GM12878 (cell line): ENCODE measurements around the gene MDM4. TPM values are rescaled to one million over a fixed set of nuclear protein-coding genes. Genes with fewer than 3 reads are reported as not detected.

ENCODE experiments used
- BMI1 ChIP-seq: fragments of 450-650 bp; IDR thresholded peaks from 2 replicates; pipeline ENCODE4 v1.6.1; 2016; ENCODE audit warnings: mild to moderate bottlenecking, moderate library complexity, borderline replicate concordance
- ESRRA ChIP-seq: IDR thresholded peaks from 2 replicates; pipeline ENCODE4 v1.6.1; 2012; ENCODE audit warnings: mild to moderate bottlenecking, low read length, improper control_type of control experiment
- MEF2B ChIP-seq: fragments of 450-650 bp; IDR thresholded peaks from 2 replicates; pipeline ENCODE4 v1.6.1; 2018; ENCODE audit warnings: mild to moderate bottlenecking, moderate library complexity; ENCODE audit not compliant: partially characterized antibody, poor library complexity, severe bottlenecking
- MTA3 ChIP-seq: IDR thresholded peaks from 2 replicates; pipeline ENCODE4 v1.6.1; 2012; ENCODE audit warnings: low read length, inconsistent platforms, borderline replicate concordance
- NRF1 ChIP-seq: conservative IDR thresholded peaks from 2 replicates; pipeline ENCODE4 v1.6.1; 2011; ENCODE audit warnings: mild to moderate bottlenecking, low read depth, low read length, improper control_type of control experiment
- RELA ChIP-seq: fragments of 450-650 bp; IDR thresholded peaks from 2 replicates; pipeline ENCODE4 v1.8.0; 2014; ENCODE audit warnings: borderline replicate concordance; ENCODE audit not compliant: partially characterized antibody
- RUNX3 ChIP-seq: IDR thresholded peaks from 2 replicates; pipeline ENCODE4 v1.6.1; 2012; ENCODE audit warnings: low read length, inconsistent platforms
- SIN3A ChIP-seq: IDR thresholded peaks from 2 replicates; pipeline ENCODE4 v1.6.1; 2012; ENCODE audit warnings: low read depth, low read length, improper control_type of control experiment
- SRF ChIP-seq, 2 experiments: IDR thresholded peaks; 2 replicates each; pipeline ENCODE4 v1.6.1; 2011; ENCODE audit warnings: low read depth in 2 of 2, low read length in 2 of 2, mild to moderate bottlenecking in 1 of 2, moderate library complexity in 1 of 2
- YY1 ChIP-seq: IDR thresholded peaks from 2 replicates; pipeline ENCODE4 v1.6.1; 2011; ENCODE audit warnings: low read depth, mild to moderate bottlenecking, low read length
- polyA plus RNA-seq, 11 experiments: library from polyadenylated mRNA; depleted of rRNA in 4 of 11; unstranded in 6 of 11; stranded (reverse) in 5 of 11; fragments of >200 nt; fragmentation: Nextera tagmentation in 4 of 11; fragmentation: Illumina TruSeq in 1 of 11; extraction: Ambion mirVana in 4 of 11; extraction: Trizol in 1 of 11; gene quantifications; 1 replicate in 1 of 11; 2 replicates in 10 of 11; pipeline versions ENCODE4 v1.2.1 to v1.2.3, GENCODE V29; 2011 to 2016; ENCODE audit warnings: inconsistent platforms in 2 of 11, missing spikeins in 2 of 11, low read depth in 1 of 11
- total RNA-seq, 4 experiments: library from RNA; depleted of rRNA in 3 of 4; stranded (reverse); fragments of >200 nt in 3 of 4; fragmentation: Illumina TruSeq in 1 of 4; extraction: Trizol in 1 of 4; gene quantifications; 2 replicates each; pipeline versions ENCODE4 v1.2.1 to v1.2.3, GENCODE V29; 2013 to 2021
- TF ChIP-seq, protein P1 (sequence below), 3 experiments: IDR thresholded peaks in 2 of 3; conservative IDR thresholded peaks in 1 of 3; 2 replicates each; pipeline ENCODE4 v1.5.1; 2011; ENCODE audit warnings: low read depth in 3 of 3, low read length in 3 of 3, mild to moderate bottlenecking in 3 of 3, control low read depth in 2 of 3, moderate library complexity in 2 of 3, inconsistent platforms in 1 of 3, mixed read lengths in 1 of 3; ENCODE audit not compliant: control insufficient read depth in 2 of 3, insufficient read depth in 1 of 3; ENCODE audit errors: extremely low read depth in 1 of 3
- TF ChIP-seq, protein P2 (sequence below): fragments of 450-650 bp; conservative IDR thresholded peaks from 2 replicates; pipeline ENCODE4 v1.6.1; 2017; ENCODE audit warnings: mild to moderate bottlenecking, moderate library complexity
- TF ChIP-seq, protein P3 (sequence below): fragments of 450-650 bp; formaldehyde crosslinking; IDR thresholded peaks from 2 replicates; pipeline ENCODE4 v1.4.0; 2022; ENCODE audit warnings: mild to moderate bottlenecking, moderate library complexity
- TF ChIP-seq, protein P4 (sequence below): fragments of 450-650 bp; formaldehyde crosslinking; IDR thresholded peaks from 2 replicates; pipeline ENCODE4 v1.5.0; 2022; ENCODE audit warnings: mild to moderate bottlenecking, missing genetic modification characterization
- TF ChIP-seq, protein P5 (sequence below): fragments of 450-650 bp; IDR thresholded peaks from 2 replicates; pipeline ENCODE4 v1.6.1; 2016; ENCODE audit warnings: mild to moderate bottlenecking

MDM4 gene
- total and polyA plus RNA-seq, 10 of the 15 experiments (the other 5 are each of a cell fraction or from before 2014, with no cell fraction given): 2.5 to 74.4 (median 22.7) TPM

DNA sequence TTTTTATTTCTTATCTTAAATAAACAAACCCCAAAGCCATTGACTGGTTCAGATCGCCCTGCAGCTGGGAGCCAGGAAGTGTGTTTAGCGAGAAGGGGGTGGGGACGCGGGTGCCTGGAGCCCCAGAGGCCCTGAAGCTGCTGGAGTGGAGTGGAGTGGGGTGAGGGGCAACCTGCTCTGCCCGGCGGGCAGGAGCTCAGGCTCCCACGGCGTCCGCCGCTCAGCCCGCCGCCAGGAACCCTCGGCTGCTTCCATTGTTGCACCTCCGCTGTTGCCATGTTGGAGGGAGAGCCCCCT, 22.3 kb upstream of the MDM4 start (continued):
- TF ChIP-seq, protein P1, sequence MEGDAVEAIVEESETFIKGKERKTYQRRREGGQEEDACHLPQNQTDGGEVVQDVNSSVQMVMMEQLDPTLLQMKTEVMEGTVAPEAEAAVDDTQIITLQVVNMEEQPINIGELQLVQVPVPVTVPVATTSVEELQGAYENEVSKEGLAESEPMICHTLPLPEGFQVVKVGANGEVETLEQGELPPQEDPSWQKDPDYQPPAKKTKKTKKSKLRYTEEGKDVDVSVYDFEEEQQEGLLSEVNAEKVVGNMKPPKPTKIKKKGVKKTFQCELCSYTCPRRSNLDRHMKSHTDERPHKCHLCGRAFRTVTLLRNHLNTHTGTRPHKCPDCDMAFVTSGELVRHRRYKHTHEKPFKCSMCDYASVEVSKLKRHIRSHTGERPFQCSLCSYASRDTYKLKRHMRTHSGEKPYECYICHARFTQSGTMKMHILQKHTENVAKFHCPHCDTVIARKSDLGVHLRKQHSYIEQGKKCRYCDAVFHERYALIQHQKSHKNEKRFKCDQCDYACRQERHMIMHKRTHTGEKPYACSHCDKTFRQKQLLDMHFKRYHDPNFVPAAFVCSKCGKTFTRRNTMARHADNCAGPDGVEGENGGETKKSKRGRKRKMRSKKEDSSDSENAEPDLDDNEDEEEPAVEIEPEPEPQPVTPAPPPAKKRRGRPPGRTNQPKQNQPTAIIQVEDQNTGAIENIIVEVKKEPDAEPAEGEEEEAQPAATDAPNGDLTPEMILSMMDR (IDR thresholded peaks at IDR 0.05 in 2 of 3, conservative IDR thresholded peaks at IDR 0.05 in 1 of 3; ENCODE audit: control insufficient read depth in 2 of 3, extremely low read depth in 1 of 3, insufficient read depth in 1 of 3, low read depth in 3 of 3, low read length in 3 of 3): no peak
- TF ChIP-seq, protein P2, sequence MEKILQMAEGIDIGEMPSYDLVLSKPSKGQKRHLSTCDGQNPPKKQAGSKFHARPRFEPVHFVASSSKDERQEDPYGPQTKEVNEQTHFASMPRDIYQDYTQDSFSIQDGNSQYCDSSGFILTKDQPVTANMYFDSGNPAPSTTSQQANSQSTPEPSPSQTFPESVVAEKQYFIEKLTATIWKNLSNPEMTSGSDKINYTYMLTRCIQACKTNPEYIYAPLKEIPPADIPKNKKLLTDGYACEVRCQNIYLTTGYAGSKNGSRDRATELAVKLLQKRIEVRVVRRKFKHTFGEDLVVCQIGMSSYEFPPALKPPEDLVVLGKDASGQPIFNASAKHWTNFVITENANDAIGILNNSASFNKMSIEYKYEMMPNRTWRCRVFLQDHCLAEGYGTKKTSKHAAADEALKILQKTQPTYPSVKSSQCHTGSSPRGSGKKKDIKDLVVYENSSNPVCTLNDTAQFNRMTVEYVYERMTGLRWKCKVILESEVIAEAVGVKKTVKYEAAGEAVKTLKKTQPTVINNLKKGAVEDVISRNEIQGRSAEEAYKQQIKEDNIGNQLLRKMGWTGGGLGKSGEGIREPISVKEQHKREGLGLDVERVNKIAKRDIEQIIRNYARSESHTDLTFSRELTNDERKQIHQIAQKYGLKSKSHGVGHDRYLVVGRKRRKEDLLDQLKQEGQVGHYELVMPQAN: no peak; the same call in 1 of the 2 replicates
- TF ChIP-seq, protein P3, sequence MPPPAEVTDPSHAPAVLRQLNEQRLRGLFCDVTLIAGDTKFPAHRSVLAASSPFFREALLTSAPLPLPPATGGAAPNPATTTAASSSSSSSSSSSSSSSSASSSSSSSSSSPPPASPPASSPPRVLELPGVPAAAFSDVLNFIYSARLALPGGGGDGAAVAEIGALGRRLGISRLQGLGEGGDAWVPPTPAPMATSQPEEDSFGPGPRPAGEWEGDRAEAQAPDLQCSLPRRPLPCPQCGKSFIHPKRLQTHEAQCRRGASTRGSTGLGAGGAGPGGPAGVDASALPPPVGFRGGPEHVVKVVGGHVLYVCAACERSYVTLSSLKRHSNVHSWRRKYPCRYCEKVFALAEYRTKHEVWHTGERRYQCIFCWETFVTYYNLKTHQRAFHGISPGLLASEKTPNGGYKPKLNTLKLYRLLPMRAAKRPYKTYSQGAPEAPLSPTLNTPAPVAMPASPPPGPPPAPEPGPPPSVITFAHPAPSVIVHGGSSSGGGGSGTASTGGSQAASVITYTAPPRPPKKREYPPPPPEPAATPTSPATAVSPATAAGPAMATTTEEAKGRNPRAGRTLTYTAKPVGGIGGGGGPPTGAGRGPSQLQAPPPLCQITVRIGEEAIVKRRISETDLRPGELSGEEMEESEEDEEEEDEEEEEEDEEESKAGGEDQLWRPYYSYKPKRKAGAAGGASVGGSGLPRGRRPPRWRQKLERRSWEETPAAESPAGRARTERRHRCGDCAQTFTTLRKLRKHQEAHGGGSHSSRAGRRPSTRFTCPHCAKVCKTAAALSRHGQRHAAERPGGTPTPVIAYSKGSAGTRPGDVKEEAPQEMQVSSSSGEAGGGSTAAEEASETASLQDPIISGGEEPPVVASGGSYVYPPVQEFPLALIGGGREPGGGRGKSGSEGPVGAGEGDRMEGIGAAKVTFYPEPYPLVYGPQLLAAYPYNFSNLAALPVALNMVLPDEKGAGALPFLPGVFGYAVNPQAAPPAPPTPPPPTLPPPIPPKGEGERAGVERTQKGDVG (CRISPR knock-in tag): no peak
- TF ChIP-seq, protein P4, sequence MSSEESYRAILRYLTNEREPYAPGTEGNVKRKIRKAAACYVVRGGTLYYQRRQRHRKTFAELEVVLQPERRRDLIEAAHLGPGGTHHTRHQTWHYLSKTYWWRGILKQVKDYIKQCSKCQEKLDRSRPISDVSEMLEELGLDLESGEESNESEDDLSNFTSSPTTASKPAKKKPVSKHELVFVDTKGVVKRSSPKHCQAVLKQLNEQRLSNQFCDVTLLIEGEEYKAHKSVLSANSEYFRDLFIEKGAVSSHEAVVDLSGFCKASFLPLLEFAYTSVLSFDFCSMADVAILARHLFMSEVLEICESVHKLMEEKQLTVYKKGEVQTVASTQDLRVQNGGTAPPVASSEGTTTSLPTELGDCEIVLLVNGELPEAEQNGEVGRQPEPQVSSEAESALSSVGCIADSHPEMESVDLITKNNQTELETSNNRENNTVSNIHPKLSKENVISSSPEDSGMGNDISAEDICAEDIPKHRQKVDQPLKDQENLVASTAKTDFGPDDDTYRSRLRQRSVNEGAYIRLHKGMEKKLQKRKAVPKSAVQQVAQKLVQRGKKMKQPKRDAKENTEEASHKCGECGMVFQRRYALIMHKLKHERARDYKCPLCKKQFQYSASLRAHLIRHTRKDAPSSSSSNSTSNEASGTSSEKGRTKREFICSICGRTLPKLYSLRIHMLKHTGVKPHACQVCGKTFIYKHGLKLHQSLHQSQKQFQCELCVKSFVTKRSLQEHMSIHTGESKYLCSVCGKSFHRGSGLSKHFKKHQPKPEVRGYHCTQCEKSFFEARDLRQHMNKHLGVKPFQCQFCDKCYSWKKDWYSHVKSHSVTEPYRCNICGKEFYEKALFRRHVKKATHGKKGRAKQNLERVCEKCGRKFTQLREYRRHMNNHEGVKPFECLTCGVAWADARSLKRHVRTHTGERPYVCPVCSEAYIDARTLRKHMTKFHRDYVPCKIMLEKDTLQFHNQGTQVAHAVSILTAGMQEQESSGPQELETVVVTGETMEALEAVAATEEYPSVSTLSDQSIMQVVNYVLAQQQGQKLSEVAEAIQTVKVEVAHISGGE (CRISPR knock-in tag): no peak
- TF ChIP-seq NRF1 (no peak), SIN3A (no peak; the same call in 1 of the 2 replicates), MEF2B (no peak), BMI1 (no peak), SRF (IDR thresholded peaks at IDR 0.05; ENCODE audit: low read depth in 2 of 2, low read length in 2 of 2) (no peak), MTA3 (no peak; the same call in 1 of the 2 replicates), YY1 (peak; percentile 35; the same call in 1 of the 2 replicates), ESRRA (no peak), RELA (no peak), RUNX3 (peak; percentile 24; the same call in 1 of the 2 replicates)
- TF ChIP-seq, protein P5, sequence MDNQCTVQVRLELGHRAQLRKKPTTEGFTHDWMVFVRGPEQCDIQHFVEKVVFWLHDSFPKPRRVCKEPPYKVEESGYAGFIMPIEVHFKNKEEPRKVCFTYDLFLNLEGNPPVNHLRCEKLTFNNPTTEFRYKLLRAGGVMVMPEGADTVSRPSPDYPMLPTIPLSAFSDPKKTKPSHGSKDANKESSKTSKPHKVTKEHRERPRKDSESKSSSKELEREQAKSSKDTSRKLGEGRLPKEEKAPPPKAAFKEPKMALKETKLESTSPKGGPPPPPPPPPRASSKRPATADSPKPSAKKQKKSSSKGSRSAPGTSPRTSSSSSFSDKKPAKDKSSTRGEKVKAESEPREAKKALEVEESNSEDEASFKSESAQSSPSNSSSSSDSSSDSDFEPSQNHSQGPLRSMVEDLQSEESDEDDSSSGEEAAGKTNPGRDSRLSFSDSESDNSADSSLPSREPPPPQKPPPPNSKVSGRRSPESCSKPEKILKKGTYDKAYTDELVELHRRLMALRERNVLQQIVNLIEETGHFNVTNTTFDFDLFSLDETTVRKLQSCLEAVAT: 0 out of 2 replicates have a peak, but pooled peaks have one; percentile 20
- TF ChIP-seq, all 136 proteins: peak for 11
